ENCODE measurements around the gene C1QL1. TPM values are rescaled to one million over a fixed set of nuclear protein-coding genes. Genes with fewer than 3 reads are reported as not detected.
A peak's percentile ranks its signal among the peaks of the same experiment; 100 is the strongest.

The C1QL1 gene
- total and polyA plus RNA-seq, 2 of the 13 experiments (the other 11 are each of a cell fraction or from before 2014, with no cell fraction given): 0.11 TPM

GRCh38 chr17:44981221-44981968 lies 13.3 kb upstream of the C1QL1 start (continued):
- TF ChIP-seq ZNF670 (CRISPR knock-in tag; IDR thresholded peaks at IDR 0.05; ENCODE audit: borderline replicate concordance) (peak; percentile 92), ZNF569 (CRISPR knock-in tag; IDR thresholded peaks at IDR 0.05; ENCODE audit: borderline replicate concordance) (no peak), ZNF597 (CRISPR knock-in tag; IDR thresholded peaks at IDR 0.05) (no peak), GPN1 (CRISPR knock-in tag; IDR thresholded peaks at IDR 0.05; ENCODE audit: borderline replicate concordance) (no peak), ZBTB38 (CRISPR knock-in tag; IDR thresholded peaks at IDR 0.05) (no peak), E2F1 (CRISPR knock-in tag; IDR thresholded peaks at IDR 0.05) (no peak), ZNF329 (CRISPR knock-in tag; IDR thresholded peaks at IDR 0.05; ENCODE audit: low read depth) (no peak), SUZ12 (IDR thresholded peaks at IDR 0.05; ENCODE audit: low read depth, low read length) (no peak), EED (CRISPR knock-in tag; IDR thresholded peaks at IDR 0.05) (no peak), KDM6A (CRISPR knock-in tag; IDR thresholded peaks at IDR 0.05; ENCODE audit: low read depth) (no peak), ARNT2 (CRISPR knock-in tag; IDR thresholded peaks at IDR 0.05; ENCODE audit: low read depth) (no peak), SOX13 (IDR thresholded peaks at IDR 0.05) (no peak), SOX13 (CRISPR knock-in tag; conservative IDR thresholded peaks at IDR 0.05 in 1 of 2, IDR thresholded peaks at IDR 0.05 in 1 of 2) (no peak), ZIK1 (CRISPR knock-in tag; IDR thresholded peaks at IDR 0.05; ENCODE audit: borderline replicate concordance, low read depth) (no peak), ZNF350 (CRISPR knock-in tag; IDR thresholded peaks at IDR 0.05; ENCODE audit: borderline replicate concordance, low read depth) (no peak), AFF4 (CRISPR knock-in tag; IDR thresholded peaks at IDR 0.05) (no peak), MLLT10 (CRISPR knock-in tag; IDR thresholded peaks at IDR 0.05) (no peak), HNRNPLL (IDR thresholded peaks at IDR 0.05; ENCODE audit: low read depth, low read length, poor library complexity, severe bottlenecking) (no peak), ZNF317 (CRISPR knock-in tag; IDR thresholded peaks at IDR 0.05) (no peak), ZNF652 (CRISPR knock-in tag; IDR thresholded peaks at IDR 0.05; ENCODE audit: borderline replicate concordance, low read depth) (no peak), ZFP41 (CRISPR knock-in tag; IDR thresholded peaks at IDR 0.05; ENCODE audit: borderline replicate concordance) (no peak), GPBP1L1 (CRISPR knock-in tag; IDR thresholded peaks at IDR 0.05) (no peak), ZNF160 (CRISPR knock-in tag; IDR thresholded peaks at IDR 0.05) (no peak), MEIS2 (CRISPR knock-in tag; IDR thresholded peaks at IDR 0.05) (no peak; the same call in 1 of the 2 replicates)

Data from HepG2 (cell line).